ENCODE results near the gene YIPF5.

DNA sequence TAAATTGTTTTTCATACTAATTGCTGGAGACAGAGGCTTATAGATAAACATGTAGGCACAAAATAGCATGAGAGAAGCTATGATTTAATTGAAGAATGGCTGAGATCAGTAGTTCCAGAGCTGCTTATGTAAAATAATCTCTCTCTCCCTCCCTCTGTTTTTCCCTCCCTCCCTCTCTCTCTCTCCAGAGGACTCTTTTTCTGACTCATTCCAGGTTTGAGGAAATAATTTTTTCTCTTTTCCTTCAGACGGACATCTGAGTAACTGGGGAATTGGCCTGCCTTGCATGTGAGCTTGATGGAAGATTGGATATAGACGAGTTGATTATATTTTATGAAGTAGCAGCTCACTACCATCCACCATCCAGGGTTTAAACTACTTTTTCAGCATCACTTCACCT lies 35.7 kb upstream of the YIPF5 start:
- TF ChIP-seq TOX (CRISPR knock-in tag; IDR thresholded peaks at IDR 0.05; ENCODE audit: borderline replicate concordance) (no peak), ZNF565 (CRISPR knock-in tag; conservative IDR thresholded peaks at IDR 0.05; ENCODE audit: low read depth) (no peak), BACH2 (CRISPR knock-in tag; IDR thresholded peaks at IDR 0.05; ENCODE audit: borderline replicate concordance) (no peak), CSDC2 (CRISPR knock-in tag; IDR thresholded peaks at IDR 0.05) (no peak), RARB (CRISPR knock-in tag; IDR thresholded peaks at IDR 0.05) (no peak), OSR1 (CRISPR knock-in tag; IDR thresholded peaks at IDR 0.05) (no peak), ZNF8 (CRISPR knock-in tag; IDR thresholded peaks at IDR 0.05) (no peak), ZNF70 (CRISPR knock-in tag; IDR thresholded peaks at IDR 0.05) (no peak)
- TF ChIP-seq, protein P1, sequence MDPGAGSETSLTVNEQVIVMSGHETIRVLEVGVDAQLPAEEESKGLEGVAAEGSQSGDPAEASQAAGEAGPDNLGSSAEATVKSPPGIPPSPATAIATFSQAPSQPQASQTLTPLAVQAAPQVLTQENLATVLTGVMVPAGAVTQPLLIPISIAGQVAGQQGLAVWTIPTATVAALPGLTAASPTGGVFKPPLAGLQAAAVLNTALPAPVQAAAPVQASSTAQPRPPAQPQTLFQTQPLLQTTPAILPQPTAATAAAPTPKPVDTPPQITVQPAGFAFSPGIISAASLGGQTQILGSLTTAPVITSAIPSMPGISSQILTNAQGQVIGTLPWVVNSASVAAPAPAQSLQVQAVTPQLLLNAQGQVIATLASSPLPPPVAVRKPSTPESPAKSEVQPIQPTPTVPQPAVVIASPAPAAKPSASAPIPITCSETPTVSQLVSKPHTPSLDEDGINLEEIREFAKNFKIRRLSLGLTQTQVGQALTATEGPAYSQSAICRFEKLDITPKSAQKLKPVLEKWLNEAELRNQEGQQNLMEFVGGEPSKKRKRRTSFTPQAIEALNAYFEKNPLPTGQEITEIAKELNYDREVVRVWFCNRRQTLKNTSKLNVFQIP (CRISPR knock-in tag; IDR thresholded peaks at IDR 0.05; ENCODE audit: borderline replicate concordance, low read depth) = no peak
